Type B pancreatic cell (in vitro differentiated cells): Measurements from ENCODE around the gene INTS13. TPM values are rescaled to one million over a fixed set of nuclear protein-coding genes. Genes with fewer than 3 reads are reported as not detected.

Source experiments
- DNase-seq: peaks from one replicate; pipeline ENCODE4 v3.0.0; 2021; ENCODE audit warnings: mixed read lengths; ENCODE audit not compliant: unreplicated experiment; ENCODE audit errors: extremely low spot score
- H3K27ac Mint-ChIP-seq: 2 replicates; pipeline ENCODE4 v1.8.0; 2021; ENCODE audit warnings: mild to moderate bottlenecking, mixed read lengths
- H3K27me3 Mint-ChIP-seq: 2 replicates; pipeline ENCODE4 v1.8.0; 2021; ENCODE audit warnings: mixed read lengths
- H3K36me3 Mint-ChIP-seq: 2 replicates; pipeline ENCODE4 v1.8.0; 2021; ENCODE audit warnings: mixed read lengths
- H3K4me1 Mint-ChIP-seq: one replicate; pipeline ENCODE4 v1.8.0; 2021; ENCODE audit warnings: mixed read lengths; ENCODE audit not compliant: unreplicated experiment
- H3K4me3 Mint-ChIP-seq: 2 replicates; pipeline ENCODE4 v1.8.0; 2021; ENCODE audit warnings: mild to moderate bottlenecking, mixed read lengths
- H3K9me3 Mint-ChIP-seq: 2 replicates; pipeline ENCODE4 v1.8.0; 2021; ENCODE audit warnings: mixed read lengths
- total RNA-seq: library from RNA; stranded (reverse); gene quantifications from 2 replicates; pipeline ENCODE4 v1.2.1, GENCODE V29; 2021; ENCODE audit warnings: low replicate concordance
- TF ChIP-seq, protein P1 (sequence below): fragments of 200-600 bp; sonication (generic); conservative IDR thresholded peaks from 2 replicates; pipeline ENCODE4 v1.5.0; 2021; ENCODE audit warnings: antibody characterized with exemption, mild to moderate bottlenecking

The INTS13 gene
- total RNA-seq, 1 donor from 2014 or later = 30.3 TPM

DNA sequence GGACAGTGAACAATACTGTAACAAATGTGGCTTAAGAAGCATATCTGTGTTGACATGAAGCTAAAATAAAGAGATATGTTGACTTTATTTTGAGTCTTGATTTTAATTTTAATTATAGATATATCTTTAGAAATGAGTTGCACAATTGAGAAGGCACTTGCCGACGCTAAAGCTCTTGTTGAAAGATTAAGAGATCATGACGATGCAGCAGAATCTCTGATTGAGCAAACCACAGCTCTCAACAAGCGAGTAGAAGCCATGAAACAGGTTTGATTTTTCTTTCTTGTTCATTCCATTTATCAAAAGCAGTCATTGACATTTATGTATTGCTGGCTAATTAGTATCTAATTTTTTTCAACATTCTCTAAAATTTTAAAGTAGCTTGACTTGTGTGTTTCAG is 16.2 kb upstream of the INTS13 start:
- Mint-ChIP-seq H3K4me3 (no peak overlapping the region), H3K27ac (no peak overlapping the region), H3K27me3 (no peaks in the 10 kb centered on the region), H3K4me1 (no peaks in the 10 kb centered on the region), H3K36me3 (peaks cover 38% of the 10 kb centered on the region), H3K9me3 (no peaks in the 10 kb centered on the region)
- TF ChIP-seq, protein P1, sequence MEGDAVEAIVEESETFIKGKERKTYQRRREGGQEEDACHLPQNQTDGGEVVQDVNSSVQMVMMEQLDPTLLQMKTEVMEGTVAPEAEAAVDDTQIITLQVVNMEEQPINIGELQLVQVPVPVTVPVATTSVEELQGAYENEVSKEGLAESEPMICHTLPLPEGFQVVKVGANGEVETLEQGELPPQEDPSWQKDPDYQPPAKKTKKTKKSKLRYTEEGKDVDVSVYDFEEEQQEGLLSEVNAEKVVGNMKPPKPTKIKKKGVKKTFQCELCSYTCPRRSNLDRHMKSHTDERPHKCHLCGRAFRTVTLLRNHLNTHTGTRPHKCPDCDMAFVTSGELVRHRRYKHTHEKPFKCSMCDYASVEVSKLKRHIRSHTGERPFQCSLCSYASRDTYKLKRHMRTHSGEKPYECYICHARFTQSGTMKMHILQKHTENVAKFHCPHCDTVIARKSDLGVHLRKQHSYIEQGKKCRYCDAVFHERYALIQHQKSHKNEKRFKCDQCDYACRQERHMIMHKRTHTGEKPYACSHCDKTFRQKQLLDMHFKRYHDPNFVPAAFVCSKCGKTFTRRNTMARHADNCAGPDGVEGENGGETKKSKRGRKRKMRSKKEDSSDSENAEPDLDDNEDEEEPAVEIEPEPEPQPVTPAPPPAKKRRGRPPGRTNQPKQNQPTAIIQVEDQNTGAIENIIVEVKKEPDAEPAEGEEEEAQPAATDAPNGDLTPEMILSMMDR = no peak
- no peak for DNase-seq

DNA sequence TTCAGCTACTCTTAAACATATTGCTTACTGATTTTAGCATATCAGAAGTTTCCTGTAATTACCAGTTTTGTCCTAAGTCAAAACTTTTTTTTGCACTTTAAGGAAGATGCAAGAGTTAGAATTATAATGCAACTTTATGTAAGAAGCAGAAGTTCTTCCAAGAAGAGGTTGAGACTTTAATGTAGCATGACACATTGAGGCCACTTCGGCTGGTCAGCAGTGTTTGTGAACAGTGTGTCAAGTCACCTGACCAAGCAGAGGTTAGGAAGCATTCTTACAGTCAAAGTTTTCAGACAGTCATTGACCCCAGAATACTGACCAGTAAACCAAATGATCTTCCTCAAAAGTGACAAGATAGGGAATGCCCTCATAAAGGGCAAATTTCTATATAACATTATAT is 15.7 kb upstream of the INTS13 start:
- peaks cover 40% of the 10 kb centered on the region for H3K36me3 Mint-ChIP-seq
- no peaks in the 10 kb centered on the region for H3K27me3 Mint-ChIP-seq
- no peaks in the 10 kb centered on the region for H3K4me1 Mint-ChIP-seq
- no peak for DNase-seq
- no peaks in the 10 kb centered on the region for H3K9me3 Mint-ChIP-seq
- no peak overlapping the region for H3K27ac Mint-ChIP-seq
- H3K4me3 Mint-ChIP-seq = no peak overlapping the region
- TF ChIP-seq, protein P1 = no peak

DNA sequence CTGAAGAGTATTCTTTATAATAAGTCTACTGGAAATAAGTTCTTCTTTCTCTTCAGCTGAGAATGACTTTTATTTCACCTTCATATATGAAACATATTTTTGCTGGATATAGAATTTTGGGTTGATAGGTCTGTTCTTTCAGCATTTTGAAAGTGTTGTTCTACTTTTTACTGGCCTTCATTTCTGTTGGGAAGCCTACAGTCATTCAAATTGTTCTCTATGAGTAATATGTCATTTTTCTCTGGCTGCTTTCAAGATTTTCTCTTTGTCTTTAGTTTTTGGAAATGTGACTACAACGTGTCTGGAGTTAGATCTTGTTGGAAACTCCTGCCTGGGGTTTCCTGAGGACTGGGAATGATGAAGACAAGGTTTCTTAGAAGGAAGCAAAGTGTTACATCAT is 10.5 kb upstream of the INTS13 start:
- H3K27ac Mint-ChIP-seq = no peak overlapping the region
- no peaks in the 10 kb centered on the region for H3K27me3 Mint-ChIP-seq
- H3K36me3 Mint-ChIP-seq = peaks cover 36% of the 10 kb centered on the region
- DNase-seq = no peak
- no peaks in the 10 kb centered on the region for H3K9me3 Mint-ChIP-seq
- no peak overlapping the region for H3K4me3 Mint-ChIP-seq
- TF ChIP-seq, protein P1 = no peak
- H3K4me1 Mint-ChIP-seq = no peaks in the 10 kb centered on the region

DNA sequence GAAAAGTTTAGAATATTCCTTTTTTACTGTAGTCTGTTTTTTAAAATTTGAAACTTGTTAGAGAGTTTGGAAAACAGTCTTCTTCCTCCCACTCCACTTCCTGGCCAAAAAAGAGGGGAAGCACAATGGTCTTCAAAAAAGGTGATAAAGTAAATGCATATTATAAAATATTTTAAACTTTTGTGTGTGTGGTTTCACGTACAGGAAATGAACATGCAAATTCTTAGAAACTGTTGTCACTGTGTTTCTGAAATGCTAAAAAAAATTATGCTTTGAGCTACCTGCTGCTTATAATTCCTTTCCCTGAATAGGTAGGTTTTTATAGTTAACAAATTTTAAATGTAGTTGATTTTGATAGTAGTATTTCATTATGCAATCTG is 3.4 kb upstream of the INTS13 start:
- no peaks in the 10 kb centered on the region for H3K9me3 Mint-ChIP-seq
- no peaks in the 10 kb centered on the region for H3K27me3 Mint-ChIP-seq
- H3K4me3 Mint-ChIP-seq = no peak overlapping the region
- TF ChIP-seq, protein P1 = no peak
- DNase-seq = no peak
- peaks cover 4% of the 10 kb centered on the region for H3K4me1 Mint-ChIP-seq
- H3K36me3 Mint-ChIP-seq = peaks cover 33% of the 10 kb centered on the region
- H3K27ac Mint-ChIP-seq = no peak overlapping the region

DNA sequence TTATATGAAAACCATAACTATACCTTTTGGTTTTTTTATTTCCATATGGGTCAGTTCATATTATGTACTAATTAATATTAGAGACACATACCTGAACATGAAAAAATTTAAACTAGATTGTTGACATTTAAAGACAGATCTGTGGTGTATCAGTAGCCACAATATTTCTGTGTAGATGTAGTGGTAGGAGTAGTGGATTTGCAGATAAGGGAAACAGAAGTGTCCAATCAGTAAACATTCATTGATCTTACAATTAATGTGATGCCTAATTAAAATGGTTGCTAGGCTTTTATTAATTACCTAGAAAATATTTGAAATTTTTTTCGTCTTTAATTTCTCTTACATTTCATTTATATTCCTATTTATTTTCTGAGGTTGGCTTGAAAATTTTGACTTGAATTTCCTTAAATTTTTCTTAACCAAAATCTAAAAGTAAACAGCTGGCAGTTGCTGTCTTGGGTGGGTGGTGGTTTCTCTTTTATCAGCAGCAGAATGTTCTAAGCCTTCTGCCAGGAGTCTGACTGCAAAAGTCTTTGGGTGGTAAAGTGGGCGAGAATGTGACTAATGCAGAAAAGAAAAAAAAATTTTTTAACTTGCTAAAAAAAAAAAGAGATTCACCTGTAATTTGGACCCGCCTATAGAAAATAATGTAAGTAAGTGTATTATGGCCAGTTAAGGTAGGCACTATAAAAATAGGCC is 2.9 kb upstream of the INTS13 start:
- Mint-ChIP-seq H3K27me3 (no peaks in the 10 kb centered on the region), H3K4me1 (peaks cover 8% of the 10 kb centered on the region), H3K27ac (no peak overlapping the region), H3K4me3 (peak overlapping the region; percentile 28), H3K9me3 (no peaks in the 10 kb centered on the region), H3K36me3 (peaks cover 28% of the 10 kb centered on the region)
- TF ChIP-seq, protein P1 = no peak
- DNase-seq = no peak

DNA sequence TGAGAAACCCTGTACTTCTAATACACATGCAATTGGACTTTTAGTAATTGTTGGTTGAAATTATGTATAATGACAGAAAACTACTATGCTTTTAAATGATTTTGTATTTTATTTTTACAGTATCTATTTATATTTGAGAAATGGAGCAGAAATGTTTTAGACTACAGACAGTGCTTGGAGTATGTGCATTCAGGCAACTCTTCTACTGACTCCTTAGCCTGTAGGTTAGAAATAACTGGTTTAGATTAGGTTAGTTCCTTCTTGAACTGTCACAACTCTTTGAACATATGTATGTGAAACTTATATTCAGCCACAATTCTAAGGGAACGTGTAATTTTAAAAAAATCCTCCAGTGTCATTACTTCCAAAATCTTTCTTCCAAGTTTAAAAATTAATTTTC is 2.2 kb upstream of the INTS13 start:
- Mint-ChIP-seq H3K9me3 (no peaks in the 10 kb centered on the region), H3K36me3 (peaks cover 33% of the 10 kb centered on the region), H3K4me3 (peak overlapping the region; percentile 46), H3K27ac (no peak overlapping the region), H3K4me1 (peaks cover 8% of the 10 kb centered on the region), H3K27me3 (no peaks in the 10 kb centered on the region)
- DNase-seq = no peak
- TF ChIP-seq, protein P1 = no peak
